ENCODE results near the gene FLT3. TPM values are rescaled to one million over a fixed set of nuclear protein-coding genes. Genes with fewer than 3 reads are reported as not detected.
"Not testable (repeated sequence)": the region's sequence is repeated elsewhere in the genome, so short reads cannot be mapped to it uniquely, and the experiment has no call there.

The FLT3 gene
- total RNA-seq, 5 donors from 2014 or later (not counting 1 experiment from before 2014, with no cell fraction given): 0.13 to 0.48 (median 0.26) TPM

- Histone ChIP-seq H3K36me3 (ENCODE audit: control insufficient read depth in 2 of 2, extremely low read depth in 1 of 2, insufficient read depth in 1 of 2, low read length in 1 of 2) (no peaks in the 10 kb centered on the region), H3K4me1 (ENCODE audit: control insufficient read depth in 1 of 2, extremely low read depth in 1 of 2, insufficient read depth in 2 of 2, low read length in 2 of 2) (no peaks in the 10 kb centered on the region), H3K27me3 (replicated peaks in 1 of 2; ENCODE audit: control insufficient read depth in 2 of 2, extremely low read depth in 1 of 2, insufficient read depth in 2 of 2, low read length in 1 of 2) (peaks cover 0 to 10% of the 10 kb centered on the region in 2 experiments), H3K27ac (ENCODE audit: low read length) (no peak overlapping the region), H3K9me3 (no peaks in the 10 kb centered on the region), H3K4me3 (ENCODE audit: control insufficient read depth in 1 of 2, extremely low read depth in 1 of 2, low read length in 1 of 2) (no peak overlapping the region)
- no peak overlapping the region for H3K4me3 Mint-ChIP-seq
- no peaks in the 10 kb centered on the region for H3K9me3 Mint-ChIP-seq
- no peaks in the 10 kb centered on the region for H3K36me3 Mint-ChIP-seq
- POLR2A ChIA-PET: no interaction called here
- CTCF ChIA-PET: no interaction called here
- DNase-seq: no peak
- H3K27ac Mint-ChIP-seq: no peak overlapping the region
- H3K4me1 Mint-ChIP-seq: peaks cover 0 to 2% (median 0%) of the 10 kb centered on the region in 3 donors
- no peak for ATAC-seq (replicated peaks in 1 of 4)
- peaks cover 4 to 8% of the 10 kb centered on the region in 2 donors for H3K27me3 Mint-ChIP-seq
- WGBS (ENCODE audit: insufficient coverage): no CpG with 5 or more reads among the region's 1 CpG
Observed at GRCh38 chr13:28116736-28117135, 16.4 kb upstream of the FLT3 start.

- ChIA-PET POLR2A (no interaction called here), CTCF (no interaction called here)
- Histone ChIP-seq H3K36me3 (ENCODE audit: control insufficient read depth in 2 of 2, extremely low read depth in 1 of 2, insufficient read depth in 1 of 2, low read length in 1 of 2) (no peaks in the 10 kb centered on the region), H3K27me3 (replicated peaks in 1 of 2; ENCODE audit: control insufficient read depth in 2 of 2, extremely low read depth in 1 of 2, insufficient read depth in 2 of 2, low read length in 1 of 2) (peaks cover 0 to 7% of the 10 kb centered on the region in 2 experiments), H3K4me3 (ENCODE audit: control insufficient read depth in 1 of 2, extremely low read depth in 1 of 2, low read length in 1 of 2) (no peak overlapping the region), H3K9me3 (no peaks in the 10 kb centered on the region), H3K4me1 (ENCODE audit: control insufficient read depth in 1 of 2, extremely low read depth in 1 of 2, insufficient read depth in 2 of 2, low read length in 2 of 2) (no peaks in the 10 kb centered on the region), H3K27ac (ENCODE audit: low read length) (no peak overlapping the region)
- Mint-ChIP-seq H3K4me1 (no peaks in the 10 kb centered on the region), H3K27ac (no peak overlapping the region), H3K27me3 (peaks cover 3 to 7% of the 10 kb centered on the region in 2 donors), H3K4me3 (no peak overlapping the region), H3K9me3 (no peaks in the 10 kb centered on the region), H3K36me3 (no peaks in the 10 kb centered on the region)
- DNase-seq (no peak), ATAC-seq (replicated peaks in 1 of 4) (no peak)
- WGBS (ENCODE audit: insufficient coverage): 100% methylated on average over 1 of the region's 3 CpGs
Observed at GRCh38 chr13:28110414-28110813, 10.0 kb upstream of the FLT3 start.

DNA sequence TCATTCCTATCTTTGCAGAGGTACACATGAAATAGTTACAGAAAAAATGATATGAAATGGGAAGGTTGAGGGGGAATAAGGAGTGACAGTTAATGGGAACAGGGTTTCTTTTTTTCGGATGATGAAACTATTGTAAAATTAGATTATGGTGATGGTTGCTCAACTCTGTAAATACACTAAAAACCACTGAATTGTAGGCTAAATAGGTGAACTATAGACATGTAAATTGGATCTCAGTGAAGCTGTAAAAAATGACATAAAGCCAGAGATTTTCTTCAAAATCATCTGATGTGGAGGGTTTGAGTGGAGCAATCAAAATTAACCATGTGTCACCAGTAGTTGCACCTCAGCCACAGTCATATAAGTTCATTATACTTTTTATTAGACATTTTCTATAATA, 6.6 kb upstream of the FLT3 start:
- ATAC-seq (replicated peaks in 1 of 4) (no peak), DNase-seq (no peak)
- POLR2A ChIA-PET: no interaction called here
- Mint-ChIP-seq H3K4me3 (no peak overlapping the region), H3K27me3 (peaks cover 15 to 26% of the 10 kb centered on the region in 2 donors), H3K36me3 (no peaks in the 10 kb centered on the region), H3K27ac (no peak overlapping the region), H3K4me1 (no peaks in the 10 kb centered on the region), H3K9me3 (no peaks in the 10 kb centered on the region)
- WGBS (ENCODE audit: insufficient coverage): no CpG with 5 or more reads among the region's 1 CpG
- Histone ChIP-seq H3K9me3 (no peaks in the 10 kb centered on the region), H3K4me3 (ENCODE audit: control insufficient read depth in 1 of 2, extremely low read depth in 1 of 2, low read length in 1 of 2) (no peak overlapping the region), H3K4me1 (ENCODE audit: control insufficient read depth in 1 of 2, extremely low read depth in 1 of 2, insufficient read depth in 2 of 2, low read length in 2 of 2) (no peaks in the 10 kb centered on the region), H3K36me3 (ENCODE audit: control insufficient read depth in 2 of 2, extremely low read depth in 1 of 2, insufficient read depth in 1 of 2, low read length in 1 of 2) (no peaks in the 10 kb centered on the region), H3K27me3 (replicated peaks in 1 of 2; ENCODE audit: control insufficient read depth in 2 of 2, extremely low read depth in 1 of 2, insufficient read depth in 2 of 2, low read length in 1 of 2) (peaks cover 0 to 17% of the 10 kb centered on the region in 2 experiments), H3K27ac (ENCODE audit: low read length) (no peak overlapping the region)
- CTCF ChIA-PET: no interaction called here

GRCh38 chr13:28101886-28102285, 1.5 kb upstream of the FLT3 start:
- POLR2A ChIA-PET; CTCF ChIA-PET; H3K36me3 ChIP-seq (ENCODE audit: control insufficient read depth in 2 of 2, extremely low read depth in 1 of 2, insufficient read depth in 1 of 2, low read length in 1 of 2); H3K27ac Mint-ChIP-seq; H3K9me3 ChIP-seq; DNase-seq; H3K4me1 Mint-ChIP-seq; H3K9me3 Mint-ChIP-seq; H3K4me3 ChIP-seq (ENCODE audit: control insufficient read depth in 1 of 2, extremely low read depth in 1 of 2, low read length in 1 of 2); ATAC-seq (replicated peaks in 1 of 4); H3K36me3 Mint-ChIP-seq; H3K27ac ChIP-seq (ENCODE audit: low read length); H3K4me3 Mint-ChIP-seq: not testable (repeated sequence)
- peaks cover 0 to 32% of the 10 kb centered on the region in 2 experiments for H3K27me3 ChIP-seq (replicated peaks in 1 of 2; ENCODE audit: control insufficient read depth in 2 of 2, extremely low read depth in 1 of 2, insufficient read depth in 2 of 2, low read length in 1 of 2)
- WGBS (ENCODE audit: insufficient coverage): 100% methylated on average over 2 of the region's 4 CpGs
- H3K4me1 ChIP-seq (ENCODE audit: control insufficient read depth in 1 of 2, extremely low read depth in 1 of 2, insufficient read depth in 2 of 2, low read length in 2 of 2): peaks cover 0 to 14% of the 10 kb centered on the region in 2 experiments
- peaks cover 30 to 61% of the 10 kb centered on the region in 2 donors for H3K27me3 Mint-ChIP-seq

GRCh38 chr13:28099396-28100149, 803 bp downstream of the FLT3 start:
- H3K4me1 Mint-ChIP-seq: peaks cover 5 to 10% (median 9%) of the 10 kb centered on the region in 3 donors
- H3K27ac Mint-ChIP-seq: no peak overlapping the region
- ChIA-PET POLR2A (interaction anchor here in 1 of 2 donors (0.7 kb wide), 1 partner anchor 31 kb away, joined by 3 read pairs; no protein-coding TSS in a partner anchor), CTCF (interaction anchor here in 1 of 2 donors (0.6 kb wide), 1 partner anchor 15 kb away, joined by 4 read pairs; no protein-coding TSS in a partner anchor)
- peak overlapping the region in 1 of 2 donors; percentile 76 for H3K4me3 ChIP-seq (ENCODE audit: control insufficient read depth in 1 of 2, extremely low read depth in 1 of 2, low read length in 1 of 2)
- H3K27me3 Mint-ChIP-seq: peaks cover 37 to 63% of the 10 kb centered on the region in 2 donors
- H3K9me3 Mint-ChIP-seq: no peaks in the 10 kb centered on the region
- no peaks in the 10 kb centered on the region for H3K36me3 Mint-ChIP-seq
- peak in 1 of 4 experiments; percentile 14 for ATAC-seq (replicated peaks in 1 of 4)
- H3K27ac ChIP-seq (ENCODE audit: low read length): no peak overlapping the region
- peak overlapping the region; percentile 65 to 79 (median 67) for H3K4me3 Mint-ChIP-seq
- no peak for DNase-seq
- 4% methylated on average over 21 of the region's 35 CpGs for WGBS (ENCODE audit: insufficient coverage)
- H3K27me3 ChIP-seq (replicated peaks in 1 of 2; ENCODE audit: control insufficient read depth in 2 of 2, extremely low read depth in 1 of 2, insufficient read depth in 2 of 2, low read length in 1 of 2): peaks cover 0 to 43% of the 10 kb centered on the region in 2 experiments
- H3K4me1 ChIP-seq (ENCODE audit: control insufficient read depth in 1 of 2, extremely low read depth in 1 of 2, insufficient read depth in 2 of 2, low read length in 2 of 2): peaks cover 0 to 14% of the 10 kb centered on the region in 2 experiments
- no peaks in the 10 kb centered on the region for H3K36me3 ChIP-seq (ENCODE audit: control insufficient read depth in 2 of 2, extremely low read depth in 1 of 2, insufficient read depth in 1 of 2, low read length in 1 of 2)
- no peaks in the 10 kb centered on the region for H3K9me3 ChIP-seq

DNA sequence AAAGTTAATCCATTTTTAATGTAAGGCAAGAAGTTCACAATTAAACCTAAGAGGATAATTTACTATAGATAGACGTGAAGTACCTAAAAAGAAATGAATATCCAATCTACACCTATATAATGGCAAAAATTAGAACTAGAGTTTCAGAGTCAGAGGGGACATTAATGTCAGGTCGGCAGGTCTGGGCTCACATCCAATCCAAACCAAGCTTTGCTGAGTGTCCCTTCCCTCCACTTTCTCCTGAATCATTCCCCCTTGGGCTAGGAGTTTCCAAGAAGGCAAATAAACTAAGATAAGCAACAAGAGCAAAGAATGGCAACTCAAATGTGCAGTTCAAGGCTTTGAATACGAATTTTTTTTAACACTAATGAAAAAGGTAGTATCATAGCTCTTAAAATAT, 2.9 kb downstream of the FLT3 start:
- peaks cover 36 to 56% of the 10 kb centered on the region in 2 donors for H3K27me3 Mint-ChIP-seq
- CTCF ChIA-PET: no interaction called here
- peaks cover 0 to 2% (median 0%) of the 10 kb centered on the region in 3 donors for H3K9me3 Mint-ChIP-seq
- no peak overlapping the region for H3K27ac Mint-ChIP-seq
- no peaks in the 10 kb centered on the region for H3K9me3 ChIP-seq
- no peak for DNase-seq
- ATAC-seq (replicated peaks in 1 of 4): no peak
- H3K4me3 Mint-ChIP-seq: no peak overlapping the region
- H3K27me3 ChIP-seq (replicated peaks in 1 of 2; ENCODE audit: control insufficient read depth in 2 of 2, extremely low read depth in 1 of 2, insufficient read depth in 2 of 2, low read length in 1 of 2): peaks cover 0 to 44% of the 10 kb centered on the region in 2 experiments
- H3K36me3 Mint-ChIP-seq: no peaks in the 10 kb centered on the region
- WGBS (ENCODE audit: insufficient coverage): no CpG with 5 or more reads among the region's 3 CpGs
- no peaks in the 10 kb centered on the region for H3K36me3 ChIP-seq (ENCODE audit: control insufficient read depth in 2 of 2, extremely low read depth in 1 of 2, insufficient read depth in 1 of 2, low read length in 1 of 2)
- H3K4me1 Mint-ChIP-seq: peaks cover 5 to 10% (median 9%) of the 10 kb centered on the region in 3 donors
- H3K4me3 ChIP-seq (ENCODE audit: control insufficient read depth in 1 of 2, extremely low read depth in 1 of 2, low read length in 1 of 2): no peak overlapping the region
- POLR2A ChIA-PET: interaction anchor here in 1 of 2 donors (0.6 kb wide), 1 partner anchor 28 kb away, joined by 3 read pairs; no protein-coding TSS in a partner anchor
- peaks cover 0 to 14% of the 10 kb centered on the region in 2 experiments for H3K4me1 ChIP-seq (ENCODE audit: control insufficient read depth in 1 of 2, extremely low read depth in 1 of 2, insufficient read depth in 2 of 2, low read length in 2 of 2)
- no peak overlapping the region for H3K27ac ChIP-seq (ENCODE audit: low read length)
